ENCODE measurements around the gene CHPF2. TPM values are rescaled to one million over a fixed set of nuclear protein-coding genes. Genes with fewer than 3 reads are reported as not detected.

CHPF2 gene
- total RNA-seq, 2 experiments from 2014 or later: 34.7 to 36.1 TPM

- CTCF ChIA-PET: interaction anchor here (0.9 to 2.2 kb wide), 3 partner anchors 8 to 72 kb away, joined by 3 to 9 read pairs (median 8); partner anchors contain the start of gene ABCF2
- Mint-ChIP-seq H3K27me3 (ENCODE audit: low read depth) (no peaks in the 10 kb centered on the region), H3K27ac (no peak overlapping the region), H3K4me1 (ENCODE audit: low read depth) (peaks cover 18% of the 10 kb centered on the region), H3K4me3 (no peak overlapping the region), H3K9me3 (ENCODE audit: insufficient read depth) (no peaks in the 10 kb centered on the region), H3K36me3 (ENCODE audit: low read depth) (peaks cover 36% of the 10 kb centered on the region)
- POLR2A ChIA-PET: no interaction called here
- no peak for DNase-seq
- ATAC-seq: no peak
These were observed 5.2 kb downstream of the CHPF2 start for GRCh38 chr7:151237244-151238189.

GRCh38 chr7:151238190-151238810, 6.0 kb downstream of the CHPF2 start:
- H3K27me3 Mint-ChIP-seq (ENCODE audit: low read depth): no peaks in the 10 kb centered on the region
- POLR2A ChIA-PET: no interaction called here
- H3K9me3 Mint-ChIP-seq (ENCODE audit: insufficient read depth): no peaks in the 10 kb centered on the region
- CTCF ChIA-PET: no interaction called here
- H3K4me1 Mint-ChIP-seq (ENCODE audit: low read depth): peaks cover 23% of the 10 kb centered on the region
- ATAC-seq (no peak), DNase-seq (no peak)
- no peak overlapping the region for H3K27ac Mint-ChIP-seq
- H3K4me3 Mint-ChIP-seq: no peak overlapping the region
- H3K36me3 Mint-ChIP-seq (ENCODE audit: low read depth): peaks cover 31% of the 10 kb centered on the region

GRCh38 chr7:151238924-151239836, 6.9 kb downstream of the CHPF2 start:
- DNase-seq: no peak
- Mint-ChIP-seq H3K9me3 (ENCODE audit: insufficient read depth) (no peaks in the 10 kb centered on the region), H3K4me1 (ENCODE audit: low read depth) (peaks cover 23% of the 10 kb centered on the region), H3K36me3 (ENCODE audit: low read depth) (peaks cover 25% of the 10 kb centered on the region), H3K27me3 (ENCODE audit: low read depth) (no peaks in the 10 kb centered on the region), H3K27ac (no peak overlapping the region), H3K4me3 (no peak overlapping the region)
- ChIA-PET POLR2A (interaction anchor here (0.6 kb wide), 1 partner anchor 250 kb away, joined by 3 read pairs; no protein-coding TSS in a partner anchor), CTCF (no interaction called here)
- no peak for ATAC-seq

GRCh38 chr7:151239837-151240459, 7.7 kb downstream of the CHPF2 start:
- DNase-seq: no peak
- ChIA-PET CTCF (no interaction called here), POLR2A (no interaction called here)
- Mint-ChIP-seq H3K27ac (no peak overlapping the region), H3K27me3 (ENCODE audit: low read depth) (peaks cover 4% of the 10 kb centered on the region), H3K4me3 (no peak overlapping the region), H3K4me1 (ENCODE audit: low read depth) (peaks cover 24% of the 10 kb centered on the region), H3K9me3 (ENCODE audit: insufficient read depth) (no peaks in the 10 kb centered on the region), H3K36me3 (ENCODE audit: low read depth) (peaks cover 22% of the 10 kb centered on the region)
- no peak for ATAC-seq

- DNase-seq (no peak), ATAC-seq (no peak)
- no peaks in the 10 kb centered on the region for H3K9me3 Mint-ChIP-seq (ENCODE audit: insufficient read depth)
- H3K27ac Mint-ChIP-seq: peak overlapping the region; percentile 33
- CTCF ChIA-PET: no interaction called here
- POLR2A ChIA-PET: no interaction called here
- H3K4me1 Mint-ChIP-seq (ENCODE audit: low read depth): peaks cover 23% of the 10 kb centered on the region
- peaks cover 16% of the 10 kb centered on the region for H3K36me3 Mint-ChIP-seq (ENCODE audit: low read depth)
- peaks cover 5% of the 10 kb centered on the region for H3K27me3 Mint-ChIP-seq (ENCODE audit: low read depth)
- no peak overlapping the region for H3K4me3 Mint-ChIP-seq
These were observed 8.3 kb downstream of the CHPF2 start for GRCh38 chr7:151240536-151240935.

- ATAC-seq: no peak
- Mint-ChIP-seq H3K27me3 (ENCODE audit: low read depth) (peaks cover 7% of the 10 kb centered on the region), H3K27ac (peak overlapping the region; percentile 29), H3K36me3 (ENCODE audit: low read depth) (peaks cover 16% of the 10 kb centered on the region), H3K4me3 (no peak overlapping the region), H3K9me3 (ENCODE audit: insufficient read depth) (no peaks in the 10 kb centered on the region), H3K4me1 (ENCODE audit: low read depth) (peaks cover 26% of the 10 kb centered on the region)
- DNase-seq: no peak
- POLR2A ChIA-PET: no interaction called here
- CTCF ChIA-PET: interaction anchor here (3.8 to 4.0 kb wide), 2 partner anchors 15 to 72 kb away, joined by 18 to 59 read pairs; partner anchors contain the start of genes ABCF2 and GBX1
These were observed 8.9 kb downstream of the CHPF2 start for GRCh38 chr7:151240942-151241754.

GRCh38 chr7:151241755-151242096, 9.4 kb downstream of the CHPF2 start:
- no peaks in the 10 kb centered on the region for H3K9me3 Mint-ChIP-seq (ENCODE audit: insufficient read depth)
- H3K4me1 Mint-ChIP-seq (ENCODE audit: low read depth): peaks cover 30% of the 10 kb centered on the region
- ChIA-PET POLR2A (interaction anchor here (2.8 kb wide), 1 partner anchor 8 kb away, joined by 21 read pairs; the partner anchor contains the start of gene CHPF2), CTCF (interaction anchor here (3.8 to 4.8 kb wide), 3 partner anchors 8 to 73 kb away, joined by 18 to 59 read pairs (median 55); partner anchors contain the start of genes ABCF2, CHPF2 and GBX1)
- ATAC-seq: no peak
- no peak for DNase-seq
- peaks cover 10% of the 10 kb centered on the region for H3K36me3 Mint-ChIP-seq (ENCODE audit: low read depth)
- H3K27ac Mint-ChIP-seq: peak overlapping the region; percentile 29
- H3K4me3 Mint-ChIP-seq: no peak overlapping the region
- peaks cover 13% of the 10 kb centered on the region for H3K27me3 Mint-ChIP-seq (ENCODE audit: low read depth)

- no peak overlapping the region for H3K27ac Mint-ChIP-seq
- POLR2A ChIA-PET: interaction anchor here (2.0 to 2.8 kb wide), 2 partner anchors 9 to 15 kb away, joined by 11 to 21 read pairs; partner anchors contain the start of genes ABCF2 and CHPF2
- CTCF ChIA-PET: interaction anchor here (1.0 to 4.8 kb wide), 9 partner anchors 9 to 214 kb away, joined by 3 to 59 read pairs (median 12); partner anchors contain the start of genes ABCB8, ABCF2, CHPF2 and GBX1
- H3K36me3 Mint-ChIP-seq (ENCODE audit: low read depth): peaks cover 4% of the 10 kb centered on the region
- no peaks in the 10 kb centered on the region for H3K9me3 Mint-ChIP-seq (ENCODE audit: insufficient read depth)
- DNase-seq (no peak), ATAC-seq (no peak)
- H3K4me1 Mint-ChIP-seq (ENCODE audit: low read depth): peaks cover 30% of the 10 kb centered on the region
- peaks cover 20% of the 10 kb centered on the region for H3K27me3 Mint-ChIP-seq (ENCODE audit: low read depth)
- no peak overlapping the region for H3K4me3 Mint-ChIP-seq
These were observed 10.1 kb downstream of the CHPF2 start for GRCh38 chr7:151242159-151243044.

- H3K27me3 Mint-ChIP-seq (ENCODE audit: low read depth): peaks cover 26% of the 10 kb centered on the region
- CTCF ChIA-PET: interaction anchor here (1.0 to 4.8 kb wide), 13 partner anchors 9 to 214 kb away, joined by 3 to 59 read pairs (median 10); partner anchors contain the start of genes ABCB8, ABCF2, CHPF2 and GBX1
- peaks cover 4% of the 10 kb centered on the region for H3K36me3 Mint-ChIP-seq (ENCODE audit: low read depth)
- H3K9me3 Mint-ChIP-seq (ENCODE audit: insufficient read depth): no peaks in the 10 kb centered on the region
- H3K4me3 Mint-ChIP-seq: peak overlapping the region; percentile 65
- peak overlapping the region; percentile 86 for H3K27ac Mint-ChIP-seq
- DNase-seq (no peak), ATAC-seq (no peak)
- peaks cover 34% of the 10 kb centered on the region for H3K4me1 Mint-ChIP-seq (ENCODE audit: low read depth)
- POLR2A ChIA-PET: interaction anchor here (2.0 to 2.8 kb wide), 2 partner anchors 9 to 16 kb away, joined by 11 to 21 read pairs; partner anchors contain the start of genes ABCF2 and CHPF2
These were observed 10.7 kb downstream of the CHPF2 start for GRCh38 chr7:151243045-151243349.

Data from activated CD8-positive, alpha-beta T cell treated with anti-CD3 and anti-CD28 coated beads, Interleukin-2, amount 10 ng/mL, durations not matched to agents 7 days and 5 days (primary cell).